Neural cell (in vitro differentiated cells): ENCODE data around the gene OLFM1.

ENCODE experiments used
- EP300 ChIP-seq: fragments of 450-650 bp; conservative IDR thresholded peaks from 2 replicates; pipeline ENCODE4 v1.6.1; 2014; ENCODE audit warnings: antibody characterized with exemption, mild to moderate bottlenecking, moderate library complexity; ENCODE audit not compliant: poor library complexity, severe bottlenecking
- EZH2 ChIP-seq: fragments of 200-600, 300-800 bp; shearing (Covaris generic), sonication (generic); IDR thresholded peaks from 2 replicates; pipeline ENCODE4 v1.6.1; 2014; ENCODE audit warnings: antibody characterized with exemption, low read length, borderline replicate concordance, mild to moderate bottlenecking; ENCODE audit not compliant: insufficient read depth, poor library complexity, severe bottlenecking
- MXI1 ChIP-seq: fragments of 450-650 bp; conservative IDR thresholded peaks from 2 replicates; pipeline ENCODE4 v1.6.1; 2014; ENCODE audit warnings: antibody characterized with exemption, mild to moderate bottlenecking; ENCODE audit not compliant: poor library complexity, severe bottlenecking
- TAF1 ChIP-seq: IDR thresholded peaks from 2 replicates; pipeline ENCODE4 v1.6.1; 2012; ENCODE audit warnings: low read depth
- TF ChIP-seq, protein P1 (sequence below): fragments of 450-650 bp; IDR thresholded peaks from 2 replicates; pipeline ENCODE4 v1.5.1; 2014; ENCODE audit warnings: antibody characterized with exemption, mild to moderate bottlenecking, moderate library complexity; ENCODE audit not compliant: poor library complexity, severe bottlenecking

DNA sequence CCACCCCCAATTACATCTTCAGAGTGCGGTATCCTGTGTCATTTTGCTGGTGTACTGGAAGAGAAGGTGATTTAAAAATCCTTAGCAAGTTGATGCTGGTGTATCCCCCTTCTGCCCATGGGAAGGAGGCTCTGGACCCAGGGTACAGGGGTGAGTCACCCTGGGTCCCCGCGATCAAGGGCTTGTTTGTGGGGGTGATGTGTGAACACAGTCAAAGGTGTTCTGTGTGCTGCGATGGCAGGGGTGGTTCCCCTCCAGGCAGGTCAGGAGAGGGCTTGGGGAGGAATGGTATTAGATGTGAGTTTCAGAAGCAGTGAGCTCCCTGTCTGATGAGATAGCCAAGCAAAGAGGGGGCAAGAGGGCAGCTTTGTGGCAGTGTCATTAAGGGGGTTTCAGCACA lies 28.9 kb downstream of the OLFM1 start:
- TF ChIP-seq, protein P1, sequence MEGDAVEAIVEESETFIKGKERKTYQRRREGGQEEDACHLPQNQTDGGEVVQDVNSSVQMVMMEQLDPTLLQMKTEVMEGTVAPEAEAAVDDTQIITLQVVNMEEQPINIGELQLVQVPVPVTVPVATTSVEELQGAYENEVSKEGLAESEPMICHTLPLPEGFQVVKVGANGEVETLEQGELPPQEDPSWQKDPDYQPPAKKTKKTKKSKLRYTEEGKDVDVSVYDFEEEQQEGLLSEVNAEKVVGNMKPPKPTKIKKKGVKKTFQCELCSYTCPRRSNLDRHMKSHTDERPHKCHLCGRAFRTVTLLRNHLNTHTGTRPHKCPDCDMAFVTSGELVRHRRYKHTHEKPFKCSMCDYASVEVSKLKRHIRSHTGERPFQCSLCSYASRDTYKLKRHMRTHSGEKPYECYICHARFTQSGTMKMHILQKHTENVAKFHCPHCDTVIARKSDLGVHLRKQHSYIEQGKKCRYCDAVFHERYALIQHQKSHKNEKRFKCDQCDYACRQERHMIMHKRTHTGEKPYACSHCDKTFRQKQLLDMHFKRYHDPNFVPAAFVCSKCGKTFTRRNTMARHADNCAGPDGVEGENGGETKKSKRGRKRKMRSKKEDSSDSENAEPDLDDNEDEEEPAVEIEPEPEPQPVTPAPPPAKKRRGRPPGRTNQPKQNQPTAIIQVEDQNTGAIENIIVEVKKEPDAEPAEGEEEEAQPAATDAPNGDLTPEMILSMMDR = no peak
- no peak for TF ChIP-seq EZH2
- no peak for TF ChIP-seq EP300
- no peak for TF ChIP-seq MXI1
- TF ChIP-seq TAF1 = no peak
